ENCODE results near the gene OBSCN. TPM values are rescaled to one million over a fixed set of nuclear protein-coding genes. Genes with fewer than 3 reads are reported as not detected.

OBSCN gene
- total and polyA plus RNA-seq, 9 donors: 184 to 401 (median 297) TPM

- Histone ChIP-seq H3K9me3 (replicated peaks; ENCODE audit: control insufficient read depth, low read depth, low read length) (no peaks in the 10 kb centered on the region), H3K27ac (ENCODE audit: low read length) (no peak overlapping the region), H3K4me3 (ENCODE audit: low read length) (no peak overlapping the region), H3K4me1 (ENCODE audit: control insufficient read depth, insufficient read depth, low read length) (peaks cover 30% of the 10 kb centered on the region), H3K36me3 (ENCODE audit: control insufficient read depth, insufficient read depth, low read length) (peaks cover 63% of the 10 kb centered on the region), H3K27me3 (ENCODE audit: control insufficient read depth, insufficient read depth, low read length) (no peaks in the 10 kb centered on the region)
- 95% methylated on average over 20 of the region's 21 CpGs for WGBS (ENCODE audit: insufficient coverage)
- DNase-seq: no peak
These were observed 70.6 kb downstream of the OBSCN start for GRCh38 chr1:228278432-228278941.

- Histone ChIP-seq H3K9me3 (replicated peaks; ENCODE audit: control insufficient read depth, low read depth, low read length) (no peaks in the 10 kb centered on the region), H3K4me1 (ENCODE audit: control insufficient read depth, insufficient read depth, low read length) (peaks cover 30% of the 10 kb centered on the region), H3K36me3 (ENCODE audit: control insufficient read depth, insufficient read depth, low read length) (peaks cover 62% of the 10 kb centered on the region), H3K4me3 (ENCODE audit: low read length) (no peak overlapping the region), H3K27me3 (ENCODE audit: control insufficient read depth, insufficient read depth, low read length) (no peaks in the 10 kb centered on the region), H3K27ac (ENCODE audit: low read length) (no peak overlapping the region)
- WGBS (ENCODE audit: insufficient coverage): 97% methylated on average over 21 of the region's 27 CpGs
- no peak for DNase-seq
These were observed 71.3 kb downstream of the OBSCN start for GRCh38 chr1:228279011-228279721.

GRCh38 chr1:228279722-228280105 is 71.9 kb downstream of the OBSCN start:
- DNase-seq: no peak
- peaks cover 61% of the 10 kb centered on the region for H3K36me3 ChIP-seq (ENCODE audit: control insufficient read depth, insufficient read depth, low read length)
- H3K27ac ChIP-seq (ENCODE audit: low read length): no peak overlapping the region
- no peak overlapping the region for H3K4me3 ChIP-seq (ENCODE audit: low read length)
- peaks cover 28% of the 10 kb centered on the region for H3K4me1 ChIP-seq (ENCODE audit: control insufficient read depth, insufficient read depth, low read length)
- no peaks in the 10 kb centered on the region for H3K9me3 ChIP-seq (replicated peaks; ENCODE audit: control insufficient read depth, low read depth, low read length)
- no peaks in the 10 kb centered on the region for H3K27me3 ChIP-seq (ENCODE audit: control insufficient read depth, insufficient read depth, low read length)
- 90% methylated on average over 12 of the region's 12 CpGs for WGBS (ENCODE audit: insufficient coverage)

- no peak for DNase-seq
- Histone ChIP-seq H3K27ac (ENCODE audit: low read length) (no peak overlapping the region), H3K36me3 (ENCODE audit: control insufficient read depth, insufficient read depth, low read length) (peaks cover 59% of the 10 kb centered on the region), H3K27me3 (ENCODE audit: control insufficient read depth, insufficient read depth, low read length) (no peaks in the 10 kb centered on the region), H3K4me1 (ENCODE audit: control insufficient read depth, insufficient read depth, low read length) (peaks cover 22% of the 10 kb centered on the region), H3K4me3 (ENCODE audit: low read length) (no peak overlapping the region), H3K9me3 (replicated peaks; ENCODE audit: control insufficient read depth, low read depth, low read length) (no peaks in the 10 kb centered on the region)
- WGBS (ENCODE audit: insufficient coverage): 92% methylated on average over 44 of the region's 48 CpGs
These were observed 72.5 kb downstream of the OBSCN start for GRCh38 chr1:228280106-228280901.

GRCh38 chr1:228280961-228281591 is 73.2 kb downstream of the OBSCN start:
- DNase-seq: no peak
- WGBS (ENCODE audit: insufficient coverage): 90% methylated on average over 14 of the region's 15 CpGs
- Histone ChIP-seq H3K27me3 (ENCODE audit: control insufficient read depth, insufficient read depth, low read length) (no peaks in the 10 kb centered on the region), H3K36me3 (ENCODE audit: control insufficient read depth, insufficient read depth, low read length) (peaks cover 65% of the 10 kb centered on the region), H3K9me3 (replicated peaks; ENCODE audit: control insufficient read depth, low read depth, low read length) (no peaks in the 10 kb centered on the region), H3K4me1 (ENCODE audit: control insufficient read depth, insufficient read depth, low read length) (peaks cover 17% of the 10 kb centered on the region), H3K4me3 (ENCODE audit: low read length) (no peak overlapping the region), H3K27ac (ENCODE audit: low read length) (no peak overlapping the region)

- no peak overlapping the region for H3K4me3 ChIP-seq (ENCODE audit: low read length)
- no peaks in the 10 kb centered on the region for H3K9me3 ChIP-seq (replicated peaks; ENCODE audit: control insufficient read depth, low read depth, low read length)
- peak overlapping the region; percentile 7 for H3K27ac ChIP-seq (ENCODE audit: low read length)
- H3K27me3 ChIP-seq (ENCODE audit: control insufficient read depth, insufficient read depth, low read length): no peaks in the 10 kb centered on the region
- DNase-seq: no peak
- H3K4me1 ChIP-seq (ENCODE audit: control insufficient read depth, insufficient read depth, low read length): peaks cover 11% of the 10 kb centered on the region
- WGBS (ENCODE audit: insufficient coverage): 92% methylated on average over 11 of the region's 16 CpGs
- peaks cover 72% of the 10 kb centered on the region for H3K36me3 ChIP-seq (ENCODE audit: control insufficient read depth, insufficient read depth, low read length)
These were observed 73.9 kb downstream of the OBSCN start for GRCh38 chr1:228281631-228282328.

- Histone ChIP-seq H3K4me1 (ENCODE audit: control insufficient read depth, insufficient read depth, low read length) (peaks cover 8% of the 10 kb centered on the region), H3K36me3 (ENCODE audit: control insufficient read depth, insufficient read depth, low read length) (peaks cover 67% of the 10 kb centered on the region), H3K27ac (ENCODE audit: low read length) (peak overlapping the region; percentile 7), H3K4me3 (ENCODE audit: low read length) (no peak overlapping the region), H3K27me3 (ENCODE audit: control insufficient read depth, insufficient read depth, low read length) (no peaks in the 10 kb centered on the region), H3K9me3 (replicated peaks; ENCODE audit: control insufficient read depth, low read depth, low read length) (no peaks in the 10 kb centered on the region)
- no peak for DNase-seq
- whole genome bisulfite sequencing (ENCODE audit: insufficient coverage): 86% methylated on average over 15 of the region's 17 CpGs
These were observed 74.6 kb downstream of the OBSCN start for GRCh38 chr1:228282329-228283042.

- no peak overlapping the region for H3K4me3 ChIP-seq (ENCODE audit: low read length)
- H3K4me1 ChIP-seq (ENCODE audit: control insufficient read depth, insufficient read depth, low read length): peaks cover 8% of the 10 kb centered on the region
- no peak for DNase-seq
- no peaks in the 10 kb centered on the region for H3K9me3 ChIP-seq (replicated peaks; ENCODE audit: control insufficient read depth, low read depth, low read length)
- no peak overlapping the region for H3K27ac ChIP-seq (ENCODE audit: low read length)
- H3K36me3 ChIP-seq (ENCODE audit: control insufficient read depth, insufficient read depth, low read length): peaks cover 71% of the 10 kb centered on the region
- WGBS (ENCODE audit: insufficient coverage): 85% methylated on average over 22 of the region's 22 CpGs
- no peaks in the 10 kb centered on the region for H3K27me3 ChIP-seq (ENCODE audit: control insufficient read depth, insufficient read depth, low read length)
These were observed 75.2 kb downstream of the OBSCN start for GRCh38 chr1:228283043-228283371.

- 87% methylated on average over 14 of the region's 20 CpGs for WGBS (ENCODE audit: insufficient coverage)
- no peaks in the 10 kb centered on the region for H3K9me3 ChIP-seq (replicated peaks; ENCODE audit: control insufficient read depth, low read depth, low read length)
- H3K36me3 ChIP-seq (ENCODE audit: control insufficient read depth, insufficient read depth, low read length): peaks cover 77% of the 10 kb centered on the region
- peaks cover 8% of the 10 kb centered on the region for H3K4me1 ChIP-seq (ENCODE audit: control insufficient read depth, insufficient read depth, low read length)
- no peaks in the 10 kb centered on the region for H3K27me3 ChIP-seq (ENCODE audit: control insufficient read depth, insufficient read depth, low read length)
- H3K4me3 ChIP-seq (ENCODE audit: low read length): no peak overlapping the region
- no peak overlapping the region for H3K27ac ChIP-seq (ENCODE audit: low read length)
- no peak for DNase-seq
These were observed 75.8 kb downstream of the OBSCN start for GRCh38 chr1:228283476-228284147.

Data from muscle of leg (tissue), 11 donors.